OCI-M2 (cell line): ENCODE data around the gene KIR2DL3.
"Not testable (repeated sequence)": the region's sequence is repeated elsewhere in the genome, so short reads cannot be mapped to it uniquely, and the experiment has no call there.

Source experiments
- DNase-seq: peaks from one replicate; lab custom pipeline; 2025; ENCODE audit not compliant: unreplicated experiment; lab: John Stamatoyannopoulos, UW

Gene KIR2DL3

DNA sequence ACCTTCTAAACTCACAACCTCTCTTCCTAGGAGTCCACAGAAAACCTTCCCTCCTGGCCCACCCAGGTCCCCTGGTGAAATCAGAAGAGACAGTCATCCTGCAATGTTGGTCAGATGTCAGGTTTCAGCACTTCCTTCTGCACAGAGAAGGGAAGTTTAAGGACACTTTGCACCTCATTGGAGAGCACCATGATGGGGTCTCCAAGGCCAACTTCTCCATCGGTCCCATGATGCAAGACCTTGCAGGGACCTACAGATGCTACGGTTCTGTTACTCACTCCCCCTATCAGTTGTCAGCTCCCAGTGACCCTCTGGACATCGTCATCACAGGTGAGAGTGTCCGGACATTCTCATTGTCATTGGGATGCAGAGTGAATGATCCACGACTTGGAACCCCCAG lies 3.6 kb downstream of the KIR2DL3 start:
- DNase-seq = not testable (repeated sequence)

DNA sequence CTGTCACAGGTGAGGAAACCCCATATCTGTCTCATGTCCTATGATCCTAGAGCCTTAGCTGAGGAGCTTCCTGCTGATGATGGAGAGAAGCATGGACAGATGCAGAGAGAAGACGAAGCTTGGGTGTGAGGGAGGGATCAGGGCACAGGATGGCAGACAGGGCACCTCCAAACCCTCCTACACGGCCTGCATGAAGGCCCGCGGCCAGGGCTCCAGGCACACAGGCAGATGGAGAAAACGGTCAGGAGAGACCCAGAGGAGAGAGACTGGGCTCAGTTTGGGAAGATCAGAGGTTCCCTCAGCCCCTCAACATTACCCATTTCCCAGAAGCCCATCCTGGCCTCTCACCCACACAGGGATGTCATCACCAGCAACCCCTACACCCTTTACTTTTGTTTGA lies 5.8 kb downstream of the KIR2DL3 start:
- not testable (repeated sequence) for DNase-seq

DNA sequence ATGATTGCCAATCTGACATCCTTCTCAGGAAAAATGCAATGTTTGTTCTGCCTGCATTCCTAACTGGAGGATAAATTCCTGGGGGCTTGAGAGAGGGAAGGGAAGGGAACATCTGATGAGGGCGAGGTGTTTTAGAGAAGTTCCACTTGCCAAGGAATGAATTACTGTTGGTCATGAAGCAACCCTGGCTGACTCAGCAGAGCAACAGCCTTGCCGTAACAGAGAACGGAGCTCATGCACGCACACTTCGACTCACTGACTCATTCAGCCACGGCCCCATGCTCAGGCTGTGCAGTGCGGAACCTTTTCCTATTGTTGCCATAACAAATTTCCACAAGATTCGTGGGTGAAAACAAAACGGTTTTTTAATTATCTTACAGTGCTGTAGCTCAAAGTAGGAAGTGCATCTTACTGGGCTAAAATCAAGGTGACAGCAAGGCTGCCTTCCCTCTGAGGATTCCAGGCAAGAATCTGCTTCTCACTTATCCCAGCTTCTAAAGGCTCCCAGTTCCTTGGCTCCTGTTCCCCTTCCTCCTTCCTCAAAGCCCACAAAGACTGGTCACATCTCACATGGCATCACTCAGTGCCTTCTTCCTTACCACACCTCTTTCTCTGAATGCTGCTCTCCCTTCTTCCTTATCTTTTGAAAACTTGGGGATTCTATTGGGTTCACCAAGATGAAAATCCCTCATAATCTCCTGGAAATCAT lies 9.5 kb downstream of the KIR2DL3 start:
- not testable (repeated sequence) for DNase-seq

DNA sequence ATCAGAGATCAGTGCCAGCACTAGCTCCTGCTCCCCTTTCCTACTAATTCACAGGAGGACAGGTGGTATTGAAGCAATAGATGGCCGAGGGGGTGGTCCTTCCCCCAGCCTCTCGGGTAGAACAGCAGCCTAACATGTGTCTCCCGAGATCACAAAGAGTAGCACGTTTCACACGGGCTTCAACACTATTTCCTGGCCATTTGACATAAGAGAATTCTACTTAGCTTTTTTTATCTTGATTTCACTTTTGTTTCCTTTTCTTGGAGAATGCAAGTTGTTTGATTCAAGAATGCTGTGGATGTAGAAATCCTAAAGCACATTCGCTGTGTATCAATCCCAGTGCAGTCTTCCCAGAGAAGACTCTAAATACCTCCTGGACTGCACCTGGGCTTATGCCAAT lies 12.0 kb downstream of the KIR2DL3 start:
- DNase-seq = not testable (repeated sequence)

DNA sequence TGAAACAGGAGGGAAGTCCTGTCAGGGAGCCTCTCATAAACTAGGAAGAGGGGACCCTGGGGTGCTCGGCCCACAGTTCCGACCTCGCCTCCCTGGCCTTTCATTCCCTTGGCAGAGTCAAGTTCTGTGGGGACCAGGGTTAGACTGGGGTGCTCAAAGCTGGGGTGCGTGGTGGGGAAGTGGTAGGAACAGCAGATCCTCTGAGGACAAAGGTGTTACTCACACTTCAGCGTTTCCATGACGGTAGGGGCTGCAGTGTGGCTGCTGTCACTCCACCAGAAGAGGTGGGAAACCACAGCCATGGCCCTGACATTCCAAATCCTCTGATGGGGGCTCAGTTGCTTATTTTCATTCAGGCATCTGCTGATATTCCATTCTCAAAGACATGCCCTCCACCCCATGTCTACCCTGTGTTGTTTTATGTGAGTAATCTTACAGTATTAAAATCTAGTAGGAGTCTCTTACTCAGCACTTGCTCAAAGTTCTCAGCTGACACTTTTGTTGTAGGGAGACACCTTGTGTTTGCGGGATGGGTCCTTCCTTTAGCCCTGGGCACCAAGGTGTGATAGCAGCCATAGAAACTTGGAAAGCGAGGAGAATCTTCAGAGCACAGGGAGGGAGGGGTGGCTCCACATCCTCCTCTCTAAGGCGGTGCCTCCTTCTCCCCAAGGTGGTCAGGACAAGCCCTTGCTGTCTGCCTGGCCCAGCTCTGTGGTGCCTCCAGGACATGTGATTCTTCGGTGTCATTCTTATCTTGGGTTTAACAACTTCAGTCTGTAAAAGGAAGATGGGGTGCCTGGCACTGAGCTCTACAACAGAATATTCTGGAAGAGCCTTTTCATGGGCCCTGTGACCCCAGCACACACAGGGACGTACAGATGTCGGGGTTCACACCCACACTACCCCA lies 18.1 kb downstream of the KIR2DL3 start:
- not testable (repeated sequence) for DNase-seq

DNA sequence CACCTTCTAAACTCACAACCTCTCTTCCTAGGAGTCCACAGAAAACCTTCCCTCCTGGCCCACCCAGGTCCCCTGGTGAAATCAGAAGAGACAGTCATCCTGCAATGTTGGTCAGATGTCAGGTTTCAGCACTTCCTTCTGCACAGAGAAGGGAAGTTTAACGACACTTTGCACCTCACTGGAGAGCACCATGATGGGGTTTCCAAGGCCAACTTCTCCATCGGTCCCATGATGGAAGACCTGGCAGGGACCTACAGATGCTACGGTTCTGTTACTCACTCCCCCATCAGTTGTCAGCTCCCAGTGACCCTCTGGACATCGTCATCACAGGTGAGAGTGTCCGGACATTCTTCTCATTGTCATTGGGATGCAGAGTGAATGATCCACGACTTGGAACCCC lies 20.3 kb downstream of the KIR2DL3 start:
- DNase-seq = not testable (repeated sequence)

DNA sequence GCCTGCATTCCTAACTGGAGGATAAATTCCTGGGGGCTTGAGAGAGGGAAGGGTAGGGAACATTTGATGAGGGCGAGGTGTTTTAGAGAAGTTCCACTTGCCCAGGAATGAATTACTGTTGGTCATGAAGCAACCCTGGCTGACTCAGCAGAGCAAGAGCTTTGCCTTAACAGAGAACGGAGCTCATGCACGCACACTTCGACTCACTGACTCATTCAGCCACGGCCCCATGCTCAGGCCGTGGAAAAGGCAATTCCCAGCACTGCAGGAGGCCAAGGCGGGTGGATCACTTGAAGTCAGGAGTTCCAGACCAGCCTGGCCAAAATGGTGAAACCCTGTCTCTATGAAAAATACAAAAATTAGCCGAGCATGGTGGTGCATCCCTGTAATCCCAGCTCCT lies 25.9 kb downstream of the KIR2DL3 start:
- DNase-seq = not testable (repeated sequence)

DNA sequence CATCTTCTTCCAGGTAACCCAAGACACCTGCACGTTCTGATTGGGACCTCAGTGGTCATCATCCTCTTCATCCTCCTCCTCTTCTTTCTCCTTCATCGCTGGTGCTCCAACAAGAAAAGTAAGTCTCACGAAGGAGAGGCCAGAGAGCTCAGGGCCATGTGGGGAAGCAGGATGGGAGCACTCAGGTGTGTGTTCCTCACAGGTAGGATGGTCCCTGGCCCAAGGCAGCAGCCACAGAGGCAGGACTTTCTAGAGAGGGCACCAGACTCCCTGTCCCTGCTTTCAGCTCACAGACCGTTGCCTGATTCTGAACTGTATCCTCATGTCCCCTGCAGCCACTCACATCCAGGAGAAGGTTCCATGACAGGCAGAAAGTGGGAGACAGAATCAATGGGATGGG lies 28.2 kb downstream of the KIR2DL3 start:
- not testable (repeated sequence) for DNase-seq

DNA sequence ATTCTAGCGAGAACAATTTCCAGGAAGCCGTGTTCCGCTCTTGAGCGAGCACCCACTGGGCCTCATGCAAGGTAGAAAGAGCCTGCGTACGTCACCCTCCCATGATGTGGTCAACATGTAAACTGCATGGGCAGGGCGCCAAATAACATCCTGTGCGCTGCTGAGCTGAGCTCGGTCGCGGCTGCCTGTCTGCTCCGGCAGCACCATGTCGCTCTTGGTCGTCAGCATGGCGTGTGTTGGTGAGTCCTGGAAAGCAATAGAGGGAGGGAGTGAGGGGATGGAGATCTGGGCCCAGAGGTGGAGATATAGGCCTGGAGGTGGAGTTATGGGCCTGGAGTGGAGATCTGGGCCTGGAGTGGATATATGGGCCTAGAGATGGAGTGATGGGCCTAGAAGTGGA lies 31.3 kb downstream of the KIR2DL3 start, which contains the start of gene KIR2DL1:
Gene KIR2DL1 (plus strand): TSS at position 148 of the 400 bp plus-strand sequence. CDS start 58 bp downstream, at position 206.
- DNase-seq = not testable (repeated sequence)

DNA sequence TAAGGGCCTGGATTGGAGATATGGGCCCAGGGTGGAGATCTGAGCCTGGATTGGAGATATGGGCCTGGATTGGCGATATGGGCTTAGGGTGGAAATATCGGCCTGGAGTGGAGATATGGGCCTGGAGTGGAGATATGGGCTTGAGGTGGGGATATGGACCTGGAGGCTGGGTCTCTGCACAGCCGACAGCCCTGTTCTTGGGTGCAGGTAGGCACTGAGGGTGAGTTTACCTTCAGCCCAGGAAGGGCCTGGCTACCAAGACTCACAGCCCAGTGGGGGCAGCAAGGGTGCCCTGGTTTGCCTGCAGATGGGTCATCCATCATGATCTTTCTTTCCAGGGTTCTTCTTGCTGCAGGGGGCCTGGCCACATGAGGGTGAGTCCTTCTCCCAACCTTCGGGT lies 32.2 kb downstream of the KIR2DL3 start:
- DNase-seq = not testable (repeated sequence)

DNA sequence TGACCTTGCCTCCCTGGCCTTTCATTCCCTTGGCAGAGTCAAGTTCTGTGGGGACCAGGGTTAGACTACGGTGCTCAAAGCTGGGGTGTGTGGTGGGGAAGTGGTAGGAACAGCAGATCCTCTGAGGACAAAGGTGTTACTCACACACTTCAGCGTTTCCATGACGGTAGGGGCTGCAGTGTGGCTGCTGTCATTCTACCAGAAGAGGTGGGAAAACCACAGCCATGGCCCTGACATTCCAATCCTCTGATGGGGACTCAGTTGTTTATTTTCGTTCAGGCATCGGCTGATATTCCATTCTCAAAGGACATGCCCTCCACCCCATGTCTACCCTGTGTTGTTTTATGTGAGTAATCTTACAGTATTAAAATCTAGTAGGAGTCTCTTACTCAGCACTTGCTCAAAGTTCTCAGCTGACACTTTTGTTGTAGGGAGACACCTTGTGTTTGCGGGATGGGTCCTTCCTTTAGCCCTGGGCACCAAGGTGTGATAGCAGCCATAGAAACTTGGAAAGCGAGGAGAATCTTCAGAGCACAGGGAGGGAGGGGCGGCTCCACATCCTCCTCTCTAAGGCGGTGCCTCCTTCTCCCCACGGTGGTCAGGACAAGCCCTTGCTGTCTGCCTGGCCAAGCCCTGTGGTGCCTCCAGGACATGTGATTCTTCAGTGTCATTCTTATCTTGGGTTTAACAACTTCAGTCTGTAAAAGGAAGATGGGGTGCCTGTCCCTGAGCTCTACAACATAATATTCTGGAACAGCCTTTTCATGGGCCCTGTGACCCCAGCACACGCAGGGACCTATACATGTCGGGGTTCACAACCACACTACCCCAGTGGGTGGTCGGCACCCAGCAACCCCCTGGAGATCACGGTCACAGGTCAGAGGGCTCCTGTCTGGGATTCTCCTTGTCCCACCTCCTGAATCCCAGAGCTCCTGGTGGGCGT lies 33.0 kb downstream of the KIR2DL3 start:
- not testable (repeated sequence) for DNase-seq

DNA sequence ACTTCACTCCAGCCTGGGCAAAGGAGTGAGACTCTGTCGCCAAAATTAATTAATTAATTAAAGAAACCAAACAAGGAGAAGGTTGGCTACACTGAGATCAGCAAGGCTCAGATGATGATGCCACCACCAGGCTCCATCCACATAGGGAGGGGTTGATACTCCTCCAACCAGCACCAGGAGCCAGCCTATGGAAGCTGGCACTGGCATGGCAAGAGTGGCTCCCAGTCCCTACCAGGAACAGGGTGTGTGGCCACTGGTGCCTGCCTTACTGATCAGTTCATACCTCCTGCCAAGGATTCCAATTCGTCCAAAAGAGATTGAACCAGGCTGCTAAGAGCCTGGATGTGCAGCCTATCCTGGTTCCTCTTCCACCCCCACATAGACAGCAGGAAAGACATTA lies 34.4 kb downstream of the KIR2DL3 start:
- not testable (repeated sequence) for DNase-seq

DNA sequence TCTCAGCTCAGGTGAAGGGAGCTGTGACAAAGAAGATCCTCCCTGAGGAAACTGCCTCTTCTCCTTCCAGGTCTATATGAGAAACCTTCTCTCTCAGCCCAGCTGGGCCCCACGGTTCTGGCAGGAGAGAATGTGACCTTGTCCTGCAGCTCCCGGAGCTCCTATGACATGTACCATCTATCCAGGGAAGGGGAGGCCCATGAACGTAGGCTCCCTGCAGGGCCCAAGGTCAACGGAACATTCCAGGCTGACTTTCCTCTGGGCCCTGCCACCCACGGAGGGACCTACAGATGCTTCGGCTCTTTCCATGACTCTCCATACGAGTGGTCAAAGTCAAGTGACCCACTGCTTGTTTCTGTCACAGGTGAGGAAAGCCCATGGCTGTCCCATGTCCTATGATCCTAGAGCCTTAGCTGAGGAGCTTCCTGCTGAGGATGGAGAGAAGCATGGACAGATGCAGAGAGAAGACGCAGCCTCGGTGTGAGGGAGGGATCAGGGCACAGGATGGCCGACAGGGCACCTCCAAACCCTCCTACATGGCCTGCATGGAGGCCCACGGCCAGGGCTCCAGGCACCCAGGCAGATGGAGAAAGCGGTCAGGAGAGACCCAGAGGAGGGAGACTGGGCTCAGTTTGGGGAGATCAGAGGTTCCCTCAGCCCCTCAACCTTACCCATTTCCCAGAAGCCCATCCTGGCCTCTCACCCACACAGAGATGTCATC lies 36.9 kb downstream of the KIR2DL3 start:
- DNase-seq = not testable (repeated sequence)

DNA sequence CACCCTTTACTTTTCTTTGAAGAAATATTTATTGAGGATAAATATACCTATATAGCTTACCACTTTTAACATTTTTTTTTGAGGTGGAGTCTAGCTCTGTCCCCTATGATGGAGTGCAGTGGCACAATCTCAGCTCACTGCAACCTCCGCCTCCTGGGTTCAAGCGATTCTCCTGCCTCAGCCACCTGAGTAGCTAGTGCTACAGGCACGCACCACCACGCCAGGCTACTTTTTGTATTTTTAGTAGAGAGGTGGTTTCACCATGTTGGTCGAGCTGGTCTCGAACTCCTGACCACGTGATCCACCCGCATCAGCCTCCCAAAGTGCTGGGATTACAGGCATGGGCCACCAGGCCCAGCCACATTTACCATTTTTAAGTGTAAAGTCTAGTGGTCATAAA lies 37.5 kb downstream of the KIR2DL3 start:
- not testable (repeated sequence) for DNase-seq

DNA sequence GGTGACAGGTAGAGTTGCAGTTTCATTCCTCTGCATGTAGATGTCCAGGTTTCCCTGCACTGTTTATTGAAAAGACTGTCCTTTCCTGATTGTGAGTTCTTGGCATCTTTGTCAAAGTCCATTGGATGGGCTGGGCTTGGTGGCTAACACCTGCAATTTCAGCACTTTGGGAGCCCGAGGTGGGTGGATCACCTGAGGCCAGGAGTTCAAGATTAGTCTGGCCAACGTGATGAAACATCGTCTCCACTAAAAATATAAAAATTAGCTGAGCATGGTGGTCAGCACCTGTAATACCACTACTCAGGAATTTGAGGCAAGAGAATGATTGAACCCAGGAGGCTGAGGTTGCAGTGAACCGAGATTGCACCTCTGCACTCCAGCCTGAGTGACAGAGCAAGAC lies 39.5 kb downstream of the KIR2DL3 start:
- not testable (repeated sequence) for DNase-seq

DNA sequence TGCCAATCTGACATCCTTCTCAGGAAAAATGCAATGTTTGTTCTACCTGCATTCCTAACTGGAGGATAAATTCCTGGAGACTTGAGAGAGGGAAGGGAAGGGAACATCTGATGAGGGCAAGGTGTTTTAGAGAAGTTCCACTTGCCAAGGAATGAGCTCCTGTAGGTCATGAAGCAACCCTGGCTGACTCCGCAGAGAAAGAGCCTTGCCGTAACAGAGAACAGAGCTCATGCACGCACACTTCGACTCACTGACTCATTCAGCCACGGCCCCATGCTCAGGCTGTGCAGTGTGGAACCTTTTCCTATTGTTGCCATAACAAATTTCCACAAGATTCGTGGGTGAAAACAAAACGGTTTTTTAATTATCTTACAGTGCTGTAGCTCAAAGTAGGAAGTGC lies 40.6 kb downstream of the KIR2DL3 start:
- not testable (repeated sequence) for DNase-seq

DNA sequence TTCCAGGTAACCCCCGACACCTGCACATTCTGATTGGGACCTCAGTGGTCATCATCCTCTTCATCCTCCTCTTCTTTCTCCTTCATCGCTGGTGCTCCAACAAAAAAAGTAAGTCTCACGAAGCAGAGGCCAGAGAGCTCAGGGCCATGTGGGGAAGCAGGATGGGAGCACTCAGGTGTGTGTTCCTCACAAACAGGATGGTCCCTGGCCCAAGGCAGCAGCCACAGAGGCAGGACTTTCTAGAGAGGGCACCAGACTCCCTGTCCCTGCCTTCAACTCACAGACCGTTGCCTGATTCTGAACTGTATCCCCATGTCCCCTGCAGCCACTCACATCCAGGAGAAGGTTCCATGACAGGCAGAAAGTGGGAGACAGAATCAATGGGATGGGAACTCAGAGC lies 44.6 kb downstream of the KIR2DL3 start:
- DNase-seq = not testable (repeated sequence)

DNA sequence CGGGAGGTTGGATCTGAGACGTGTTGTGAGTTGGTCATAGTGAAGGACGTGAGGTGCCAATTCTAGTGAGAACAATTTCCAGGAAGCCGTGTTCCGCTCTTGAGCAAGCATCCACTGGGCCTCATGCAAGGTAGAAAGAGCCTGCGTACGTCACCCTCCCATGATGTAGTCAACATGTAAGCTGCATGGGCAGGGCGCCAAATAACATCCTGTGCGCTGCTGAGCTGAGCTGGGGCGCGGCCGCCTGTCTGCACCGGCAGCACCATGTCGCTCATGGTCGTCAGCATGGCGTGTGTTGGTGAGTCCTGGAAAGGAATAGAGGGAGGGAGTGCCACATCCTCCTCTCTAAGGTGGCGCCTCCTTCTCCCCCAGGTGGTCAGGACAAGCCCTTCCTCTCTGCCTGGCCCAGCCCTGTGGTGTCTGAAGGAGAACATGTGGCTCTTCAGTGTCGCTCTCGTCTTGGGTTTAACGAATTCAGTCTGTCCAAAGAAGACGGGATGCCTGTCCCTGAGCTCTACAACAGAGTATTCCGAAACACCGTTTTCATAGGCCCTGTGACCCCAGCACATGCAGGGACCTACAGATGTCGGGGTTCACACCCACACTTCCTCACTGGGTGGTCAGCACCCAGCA lies 47.9 kb downstream of the KIR2DL3 start:
- not testable (repeated sequence) for DNase-seq

DNA sequence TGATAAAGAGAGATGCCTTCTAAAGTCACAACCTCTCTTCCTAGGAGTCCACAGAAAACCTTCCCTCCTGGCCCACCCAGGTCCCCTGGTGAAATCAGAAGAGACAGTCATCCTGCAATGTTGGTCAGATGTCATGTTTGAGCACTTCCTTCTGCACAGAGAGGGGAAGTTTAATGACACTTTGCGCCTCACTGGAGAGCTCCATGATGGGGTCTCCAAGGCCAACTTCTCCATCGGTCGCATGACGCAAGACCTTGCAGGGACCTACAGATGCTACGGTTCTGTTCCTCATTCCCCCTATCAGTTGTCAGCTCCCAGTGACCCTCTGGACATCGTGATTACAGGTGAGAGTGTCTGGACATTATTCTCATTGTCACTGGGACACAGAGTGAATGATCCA lies 49.8 kb downstream of the KIR2DL3 start:
- not testable (repeated sequence) for DNase-seq

DNA sequence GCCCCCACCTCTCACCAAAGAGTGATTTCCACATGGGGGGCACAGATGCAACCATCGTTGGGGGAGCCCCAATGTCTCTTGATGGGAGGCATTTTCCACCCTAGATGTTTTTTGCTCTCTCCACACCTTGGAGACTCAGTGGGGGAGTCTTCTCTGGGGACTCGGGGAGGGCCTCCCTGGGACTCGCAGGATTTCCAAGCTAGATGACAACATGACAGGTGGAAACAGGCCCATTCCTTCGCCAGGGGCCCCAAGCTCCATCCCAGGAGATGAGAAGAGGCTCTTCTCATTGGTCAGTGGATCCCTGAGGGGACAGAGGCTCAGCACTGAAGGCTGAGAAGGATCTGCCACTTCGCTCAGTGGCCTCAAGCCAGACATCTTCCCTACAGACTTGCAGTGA lies 52.4 kb downstream of the KIR2DL3 start:
- DNase-seq = no peak
